HFF-Myc (cell line): ENCODE data around the gene RPL22.

Experiments
- DNase-seq: peaks from one replicate; pipeline ENCODE4 v3.0.0-alpha.2; 2011; ENCODE audit warnings: low read depth; ENCODE audit errors: extremely low read depth
- H3K4me3 ChIP-seq: replicated peaks from 2 replicates; pipeline ENCODE4 v1.5.1; 2011; ENCODE audit warnings: low read depth, mild to moderate bottlenecking, control low read depth, low read length
- TF ChIP-seq, protein P1 (sequence below): IDR thresholded peaks from 2 replicates; pipeline ENCODE4 v1.5.1; 2012; ENCODE audit warnings: mild to moderate bottlenecking, low read depth, low read length, control low read depth; ENCODE audit errors: missing control alignments

RPL22 gene

DNA sequence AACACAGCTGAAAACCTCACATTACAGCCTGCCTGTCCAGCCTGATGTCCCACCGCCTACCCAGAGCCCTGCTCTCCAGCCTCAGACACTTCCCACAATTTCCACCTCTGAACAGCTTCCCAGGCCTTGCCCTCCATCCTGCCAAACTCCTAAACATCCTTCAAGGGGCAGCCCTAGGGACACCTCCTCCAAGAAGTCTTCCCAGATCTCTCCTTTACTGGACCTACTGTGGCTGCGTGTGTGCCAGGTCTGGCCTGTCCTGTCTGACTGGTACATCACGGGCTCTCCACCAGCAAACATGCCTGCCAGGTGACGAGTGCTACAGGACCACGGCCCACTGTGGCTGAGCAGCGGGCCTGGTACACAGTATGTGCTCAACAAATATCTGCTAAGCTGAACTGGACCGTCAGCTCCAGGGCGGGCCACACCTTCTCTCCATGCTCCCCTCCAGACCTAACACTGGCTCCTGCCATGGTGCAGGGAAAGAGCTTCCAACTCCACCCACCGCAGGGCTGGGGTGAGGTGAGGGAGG lies 48.0 kb downstream of the RPL22 start:
- H3K4me3 ChIP-seq: no peak overlapping the region
- TF ChIP-seq, protein P1, sequence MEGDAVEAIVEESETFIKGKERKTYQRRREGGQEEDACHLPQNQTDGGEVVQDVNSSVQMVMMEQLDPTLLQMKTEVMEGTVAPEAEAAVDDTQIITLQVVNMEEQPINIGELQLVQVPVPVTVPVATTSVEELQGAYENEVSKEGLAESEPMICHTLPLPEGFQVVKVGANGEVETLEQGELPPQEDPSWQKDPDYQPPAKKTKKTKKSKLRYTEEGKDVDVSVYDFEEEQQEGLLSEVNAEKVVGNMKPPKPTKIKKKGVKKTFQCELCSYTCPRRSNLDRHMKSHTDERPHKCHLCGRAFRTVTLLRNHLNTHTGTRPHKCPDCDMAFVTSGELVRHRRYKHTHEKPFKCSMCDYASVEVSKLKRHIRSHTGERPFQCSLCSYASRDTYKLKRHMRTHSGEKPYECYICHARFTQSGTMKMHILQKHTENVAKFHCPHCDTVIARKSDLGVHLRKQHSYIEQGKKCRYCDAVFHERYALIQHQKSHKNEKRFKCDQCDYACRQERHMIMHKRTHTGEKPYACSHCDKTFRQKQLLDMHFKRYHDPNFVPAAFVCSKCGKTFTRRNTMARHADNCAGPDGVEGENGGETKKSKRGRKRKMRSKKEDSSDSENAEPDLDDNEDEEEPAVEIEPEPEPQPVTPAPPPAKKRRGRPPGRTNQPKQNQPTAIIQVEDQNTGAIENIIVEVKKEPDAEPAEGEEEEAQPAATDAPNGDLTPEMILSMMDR: no peak
- no peak for DNase-seq

DNA sequence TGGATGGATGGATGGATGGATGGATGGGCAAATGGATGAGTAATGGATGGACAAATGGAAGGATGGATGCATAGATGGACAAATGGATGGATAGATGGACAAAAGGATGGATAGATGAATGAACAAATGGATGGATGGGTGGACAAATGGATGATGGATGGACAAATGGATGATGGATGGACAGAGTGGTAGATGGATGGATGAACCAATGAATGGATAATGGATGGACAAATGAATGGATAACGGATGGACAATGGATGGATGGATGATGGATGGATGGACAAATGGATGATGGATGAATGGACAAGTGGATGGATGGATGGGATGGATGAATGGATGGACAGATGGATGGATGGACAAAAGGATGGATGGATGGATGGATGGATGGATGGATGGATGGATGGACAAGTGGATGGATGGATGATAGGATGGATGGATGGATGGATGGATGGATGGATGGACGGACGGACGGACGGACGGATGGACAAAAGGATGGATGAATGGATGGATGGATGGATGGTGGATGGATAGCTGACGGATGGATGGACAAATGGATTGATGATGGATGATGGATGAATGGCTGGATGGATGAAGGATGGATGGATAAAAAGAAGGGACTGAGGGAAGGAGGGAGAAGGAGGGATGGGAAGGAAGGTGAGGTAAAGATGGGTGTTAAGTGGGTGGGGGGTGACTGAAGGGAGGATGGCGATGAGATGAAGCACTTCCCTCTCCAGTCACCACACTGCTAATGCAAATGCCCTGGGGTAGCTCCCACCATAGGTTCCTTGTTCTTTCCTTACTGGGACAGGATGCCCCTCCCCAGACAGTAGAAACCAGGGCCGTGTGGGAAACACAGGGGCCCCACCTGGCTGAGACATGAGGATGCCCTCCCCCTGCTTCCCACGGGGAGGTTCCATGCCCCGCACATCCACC lies 49.1 kb downstream of the RPL22 start:
- TF ChIP-seq, protein P1: no peak
- no peak overlapping the region for H3K4me3 ChIP-seq
- DNase-seq: no peak

DNA sequence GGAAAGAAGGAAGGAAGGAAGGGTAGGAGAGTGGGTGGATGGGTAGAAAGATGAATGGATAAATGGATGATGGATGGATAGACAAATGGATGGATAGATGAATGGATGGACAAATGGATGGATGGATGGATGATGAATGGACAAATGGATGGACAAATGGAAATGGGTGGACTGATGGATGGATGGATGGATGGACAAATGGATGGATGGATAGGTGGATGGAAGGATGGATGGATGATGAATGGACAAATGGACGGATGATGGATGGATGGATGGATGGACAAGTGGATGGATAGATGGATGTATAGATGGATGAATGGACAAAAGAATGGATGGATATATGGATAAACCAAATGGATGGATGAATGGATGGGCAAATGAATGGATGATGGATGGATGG lies 49.8 kb downstream of the RPL22 start:
- no peak overlapping the region for H3K4me3 ChIP-seq
- no peak for DNase-seq
- TF ChIP-seq, protein P1: no peak

DNA sequence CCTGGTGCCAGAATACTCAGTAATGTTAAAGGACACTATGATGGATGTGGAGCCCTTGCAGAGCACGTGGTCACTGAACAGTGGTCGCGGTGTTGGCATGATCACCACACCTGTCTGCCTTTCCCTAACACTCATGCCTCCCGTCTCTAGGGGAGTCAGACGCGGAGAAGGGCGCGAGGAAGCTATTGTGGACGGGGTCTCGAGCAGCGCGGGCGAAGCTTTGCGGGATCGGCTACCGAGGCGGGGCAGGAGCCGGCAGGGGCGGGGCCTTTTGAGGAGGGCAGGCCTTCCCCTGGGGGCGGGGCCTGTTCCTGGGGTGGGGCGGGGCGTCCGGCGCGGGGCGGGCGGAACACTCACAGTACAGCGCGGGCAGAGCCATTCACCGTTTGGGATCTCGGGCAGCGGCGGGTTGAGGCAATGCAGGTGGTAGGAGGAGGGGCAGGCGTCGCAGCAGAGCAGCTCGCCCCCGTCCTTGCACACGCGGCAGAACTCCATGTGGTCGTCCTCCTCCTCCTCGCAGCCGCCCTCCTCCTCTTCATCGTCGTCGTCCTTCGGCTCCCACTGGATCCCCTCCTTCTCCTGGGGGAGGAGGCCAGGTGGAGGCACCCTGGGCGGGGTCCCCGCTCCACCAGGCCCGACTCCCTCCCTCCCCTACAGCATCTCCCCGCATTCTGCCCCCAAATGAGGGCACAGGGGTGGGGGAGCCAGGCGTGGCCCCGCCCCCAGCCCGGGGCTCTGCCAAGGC lies 50.7 kb downstream of the RPL22 start:
- DNase-seq: no peak
- no peak overlapping the region for H3K4me3 ChIP-seq
- TF ChIP-seq, protein P1: no peak

- TF ChIP-seq, protein P1: no peak
- H3K4me3 ChIP-seq: no peak overlapping the region
- no peak for DNase-seq
Observed at GRCh38 chr1:6145864-6146410, 53.5 kb downstream of the RPL22 start.

- no peak for DNase-seq
- H3K4me3 ChIP-seq: no peak overlapping the region
- TF ChIP-seq, protein P1: no peak
Observed at GRCh38 chr1:6145396-6145750, 54.0 kb downstream of the RPL22 start.
